C4-2B (cell line): Measurements from ENCODE around the gene EIF5A2.

ENCODE experiments used
- CTCF ChIP-seq: fragments of 450-650 bp; conservative IDR thresholded peaks from 2 replicates; pipeline ENCODE4 v1.5.1; 2017; ENCODE audit warnings: mild to moderate bottlenecking
- ZFX ChIP-seq: fragments of 450-650 bp; IDR thresholded peaks from 2 replicates; pipeline ENCODE4 v1.6.1; 2017

- no peak for TF ChIP-seq CTCF
- no peak for TF ChIP-seq ZFX
These were observed 9.0 kb downstream of the EIF5A2 start for GRCh38 chr3:170899455-170899854.
